Stimulated activated effector memory CD8-positive, alpha-beta T cell treated with anti-CD3 and anti-CD28 coated beads, Interleukin-12 subunit alpha, Interleukin-12 subunit beta, amount 100 ng/mL, for 72 hours (primary cell): ENCODE data around the gene AKR1A1.
A peak's percentile ranks its signal among the peaks of the same experiment; 100 is the strongest.
"Not testable (repeated sequence)": the region's sequence is repeated elsewhere in the genome, so short reads cannot be mapped to it uniquely, and the experiment has no call there.

Experiments
- ATAC-seq: fragments of 150-1000 bp; cut with Tn5 transposase; 2 replicates; pipeline ENCODE4 v1.10.0; 2021
- DNase-seq, 2 donors: peaks; one replicate each; pipeline ENCODE4 v3.0.0; 2021 to 2022; ENCODE audit warnings: low spot score in 2 of 2
- H3K27ac Mint-ChIP-seq: one replicate; pipeline ENCODE4 v1.8.0; 2022; ENCODE audit warnings: mild to moderate bottlenecking, mixed read lengths
- H3K36me3 Mint-ChIP-seq: one replicate; pipeline ENCODE4 v1.8.0; 2022; ENCODE audit warnings: mild to moderate bottlenecking, mixed read lengths
- H3K4me1 Mint-ChIP-seq: one replicate; pipeline ENCODE4 v1.8.0; 2022; ENCODE audit warnings: mixed read lengths
- H3K4me3 Mint-ChIP-seq: one replicate; pipeline ENCODE4 v1.8.0; 2022; ENCODE audit warnings: mild to moderate bottlenecking, mixed read lengths
- H3K9me3 Mint-ChIP-seq: one replicate; pipeline ENCODE4 v1.8.0; 2022; ENCODE audit warnings: mixed read lengths

AKR1A1 gene

DNA sequence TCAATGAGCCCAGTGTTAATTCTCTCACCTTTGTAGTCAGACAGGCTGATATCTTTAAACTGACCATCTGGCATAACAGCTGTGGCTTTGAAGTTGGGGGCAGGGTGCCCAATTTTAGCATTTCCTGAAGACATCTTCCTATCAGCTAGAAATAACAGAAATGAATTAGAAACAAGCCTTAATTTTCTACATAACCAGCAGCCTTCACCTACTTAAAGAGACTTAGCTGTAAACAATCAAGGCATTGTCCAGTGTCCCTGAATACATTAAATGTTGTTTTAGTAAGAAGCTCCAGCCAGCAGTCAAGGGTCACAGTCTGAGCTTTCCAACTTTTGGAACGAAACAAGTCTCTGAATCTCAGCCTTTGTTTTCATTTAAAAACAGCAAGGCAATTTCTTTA is 31.7 kb upstream of the AKR1A1 start:
- H3K9me3 Mint-ChIP-seq = no peaks in the 10 kb centered on the region
- peaks cover 44% of the 10 kb centered on the region for H3K4me1 Mint-ChIP-seq
- peak overlapping the region; percentile 40 for H3K27ac Mint-ChIP-seq
- peaks cover 86% of the 10 kb centered on the region for H3K36me3 Mint-ChIP-seq
- H3K4me3 Mint-ChIP-seq = peak overlapping the region; percentile 96
- ATAC-seq (no peak), DNase-seq (no peak)

GRCh38 chr1:45519774-45520173 is 30.9 kb upstream of the AKR1A1 start:
- ATAC-seq, H3K9me3 Mint-ChIP-seq, DNase-seq: not testable (repeated sequence)
- Mint-ChIP-seq H3K4me1 (peaks cover 44% of the 10 kb centered on the region), H3K36me3 (peaks cover 77% of the 10 kb centered on the region), H3K4me3 (peak overlapping the region; percentile 96), H3K27ac (peak overlapping the region; percentile 97)

GRCh38 chr1:45521413-45522323 is 29.0 kb upstream of the AKR1A1 start, which contains the start of gene PRDX1:
PRDX1 (minus strand) TSS chr1:45521884; CDS start chr1:45519043, 2,841 bp downstream.
- ATAC-seq = peak; percentile 89
- Mint-ChIP-seq H3K9me3 (no peaks in the 10 kb centered on the region), H3K36me3 (peaks cover 58% of the 10 kb centered on the region), H3K4me1 (peaks cover 37% of the 10 kb centered on the region), H3K4me3 (peak within 1 kb of the TSS; percentile 96), H3K27ac (peak within 1 kb of the TSS; percentile 97)
- DNase-seq = peak; percentile 99 to 100

DNA sequence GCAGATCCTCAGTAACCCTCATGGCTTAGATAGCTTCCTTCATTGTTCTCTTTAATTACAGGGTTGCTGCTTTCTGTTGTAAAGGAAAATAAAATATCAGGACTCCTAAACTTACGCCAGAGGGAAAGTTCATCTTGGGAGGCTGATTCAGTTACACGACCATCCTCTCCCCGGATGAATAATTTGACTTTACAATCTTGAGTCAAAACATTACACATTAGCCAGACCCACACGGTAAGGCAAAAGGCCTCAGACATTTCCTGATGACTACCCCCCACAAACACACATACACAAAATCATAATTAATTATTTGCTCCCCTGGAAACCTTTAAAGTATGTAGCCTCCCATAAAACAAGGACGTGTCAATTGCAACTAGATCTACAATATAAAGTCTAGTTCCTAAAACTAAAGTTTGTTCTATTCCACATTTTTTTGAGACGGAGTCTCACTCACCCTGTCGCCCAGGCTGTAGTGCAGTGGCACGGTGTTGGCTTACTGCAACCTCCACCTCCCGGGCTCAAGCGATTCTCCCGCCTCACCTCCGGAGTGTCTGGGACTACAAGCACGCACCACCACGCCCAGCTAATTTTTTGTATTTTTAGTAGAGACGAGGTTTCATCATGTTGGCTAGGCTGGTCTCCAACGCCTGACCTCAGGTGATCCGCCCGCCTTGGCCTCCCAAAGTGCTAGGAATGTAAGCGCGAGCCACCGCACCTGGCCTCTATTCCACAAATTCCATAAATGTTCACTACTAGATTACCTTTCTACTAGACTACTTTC is 28.1 kb upstream of the AKR1A1 start:
- ATAC-seq (peak; percentile 72), DNase-seq (no peak)
- H3K4me1 Mint-ChIP-seq = peaks cover 37% of the 10 kb centered on the region
- peak overlapping the region; percentile 96 for H3K4me3 Mint-ChIP-seq
- H3K9me3 Mint-ChIP-seq = no peaks in the 10 kb centered on the region
- H3K27ac Mint-ChIP-seq = peak overlapping the region; percentile 97
- peaks cover 50% of the 10 kb centered on the region for H3K36me3 Mint-ChIP-seq

GRCh38 chr1:45523516-45523915 is 27.1 kb upstream of the AKR1A1 start:
- not testable (repeated sequence) for DNase-seq, H3K9me3 Mint-ChIP-seq
- Mint-ChIP-seq H3K4me3 (peak overlapping the region; percentile 96), H3K36me3 (peaks cover 40% of the 10 kb centered on the region), H3K27ac (peak overlapping the region; percentile 97), H3K4me1 (peaks cover 35% of the 10 kb centered on the region)
- ATAC-seq = peak; percentile 27

- not testable (repeated sequence) for H3K9me3 Mint-ChIP-seq, ATAC-seq, DNase-seq, H3K4me3 Mint-ChIP-seq, H3K27ac Mint-ChIP-seq
- peaks cover 35% of the 10 kb centered on the region for H3K36me3 Mint-ChIP-seq
- peaks cover 31% of the 10 kb centered on the region for H3K4me1 Mint-ChIP-seq
Measured at GRCh38 chr1:45523975-45524374, 26.7 kb upstream of the AKR1A1 start.

- Mint-ChIP-seq H3K27ac (no peak overlapping the region), H3K9me3 (no peaks in the 10 kb centered on the region), H3K36me3 (peaks cover 13% of the 10 kb centered on the region), H3K4me1 (peaks cover 24% of the 10 kb centered on the region), H3K4me3 (no peak overlapping the region)
- no peak for DNase-seq
- no peak for ATAC-seq
Measured at GRCh38 chr1:45526135-45526644, 24.4 kb upstream of the AKR1A1 start.

DNA sequence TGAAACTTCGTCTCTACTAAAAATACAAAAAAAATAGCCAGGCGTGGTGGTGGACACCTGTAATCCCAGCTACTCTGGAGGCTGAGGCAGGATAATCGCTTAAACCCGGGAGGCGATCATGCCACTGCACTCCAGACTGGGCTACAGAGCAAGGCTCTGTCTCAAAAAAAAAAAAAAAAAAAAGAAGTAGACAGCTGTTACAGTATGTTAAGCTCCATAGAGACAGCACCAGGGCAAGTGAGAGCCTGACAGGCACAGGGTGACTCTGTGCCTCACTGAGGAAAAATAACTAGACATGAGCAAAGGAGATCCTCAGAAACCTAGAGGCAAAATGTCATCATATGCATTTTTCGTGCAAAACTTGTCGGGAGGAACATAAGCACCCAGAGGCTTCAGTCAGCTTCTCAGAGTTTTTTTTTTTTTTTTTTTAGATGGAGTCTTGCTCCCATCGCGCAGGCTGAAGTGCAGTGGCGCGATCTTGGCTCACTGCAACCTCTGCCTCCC is 19.9 kb upstream of the AKR1A1 start:
- no peaks in the 10 kb centered on the region for H3K36me3 Mint-ChIP-seq
- no peak overlapping the region for H3K4me3 Mint-ChIP-seq
- peaks cover 1% of the 10 kb centered on the region for H3K4me1 Mint-ChIP-seq
- ATAC-seq (no peak), DNase-seq (no peak)
- no peaks in the 10 kb centered on the region for H3K9me3 Mint-ChIP-seq
- no peak overlapping the region for H3K27ac Mint-ChIP-seq

DNA sequence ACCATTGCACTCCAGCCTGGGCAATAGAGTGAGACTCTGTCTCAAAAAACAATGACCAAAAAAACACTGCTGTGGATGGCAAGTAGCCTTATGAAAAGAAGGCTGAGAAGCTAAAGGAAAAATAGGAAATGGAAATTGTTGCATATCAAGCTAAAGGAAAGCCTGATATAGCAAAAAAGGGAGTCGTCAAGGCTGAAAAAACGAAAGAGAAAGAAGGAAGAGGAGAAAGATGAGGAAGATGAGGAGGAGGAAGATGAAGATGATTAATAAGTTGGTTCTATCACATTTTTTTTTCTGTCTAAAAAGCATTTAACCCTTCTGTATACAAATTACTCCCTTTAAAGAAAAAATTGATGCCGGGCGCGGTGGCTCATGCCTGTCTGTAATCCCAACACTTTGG is 18.8 kb upstream of the AKR1A1 start:
- H3K4me3 Mint-ChIP-seq = no peak overlapping the region
- H3K4me1 Mint-ChIP-seq = peaks cover 13% of the 10 kb centered on the region
- peak overlapping the region; percentile 26 for H3K27ac Mint-ChIP-seq

GRCh38 chr1:45535988-45536766 is 14.4 kb upstream of the AKR1A1 start:
- no peak overlapping the region for H3K4me3 Mint-ChIP-seq
- peak; percentile 97 for ATAC-seq
- peaks cover under 1% of the 10 kb centered on the region for H3K36me3 Mint-ChIP-seq
- H3K9me3 Mint-ChIP-seq = no peaks in the 10 kb centered on the region
- peaks cover 18% of the 10 kb centered on the region for H3K4me1 Mint-ChIP-seq
- no peak for DNase-seq
- H3K27ac Mint-ChIP-seq = peak overlapping the region; percentile 72

More for the DNA sequence above, 18.8 kb upstream of the AKR1A1 start:
- no peak for DNase-seq
- no peaks in the 10 kb centered on the region for H3K36me3 Mint-ChIP-seq
- ATAC-seq = no peak
- no peaks in the 10 kb centered on the region for H3K9me3 Mint-ChIP-seq

DNA sequence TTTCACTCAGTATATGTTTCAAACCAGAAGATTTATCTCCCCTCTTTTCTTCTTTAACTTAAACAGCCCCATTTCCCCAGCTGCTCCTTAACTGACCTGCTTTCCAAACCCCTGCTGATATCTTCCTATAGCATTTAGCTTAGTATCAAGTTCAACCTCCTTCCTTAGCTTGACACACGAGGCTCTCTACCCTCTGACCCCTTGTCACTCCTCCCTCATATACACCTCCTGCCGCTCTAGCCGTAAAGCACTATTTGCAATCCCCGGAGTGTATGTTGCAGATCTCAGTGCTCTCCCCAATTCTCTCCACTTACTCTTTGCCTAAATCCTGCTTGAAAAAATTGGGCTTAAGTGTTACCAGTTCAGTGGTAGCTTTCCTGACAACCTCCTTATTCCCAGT is 13.7 kb upstream of the AKR1A1 start:
- H3K4me1 Mint-ChIP-seq = peaks cover 18% of the 10 kb centered on the region
- ATAC-seq (no peak), DNase-seq (no peak)
- H3K36me3 Mint-ChIP-seq = peaks cover 6% of the 10 kb centered on the region
- no peaks in the 10 kb centered on the region for H3K9me3 Mint-ChIP-seq
- H3K27ac Mint-ChIP-seq = no peak overlapping the region
- H3K4me3 Mint-ChIP-seq = no peak overlapping the region

- H3K36me3 Mint-ChIP-seq = peaks cover 6% of the 10 kb centered on the region
- no peak for DNase-seq
- ATAC-seq = no peak
- peak overlapping the region; percentile 44 for H3K27ac Mint-ChIP-seq
- no peak overlapping the region for H3K4me3 Mint-ChIP-seq
- peaks cover 43% of the 10 kb centered on the region for H3K4me1 Mint-ChIP-seq
- H3K9me3 Mint-ChIP-seq = no peaks in the 10 kb centered on the region
Measured at GRCh38 chr1:45541193-45541592, 9.4 kb upstream of the AKR1A1 start.

- ATAC-seq (no peak), DNase-seq (no peak)
- H3K27ac Mint-ChIP-seq = no peak overlapping the region
- H3K4me3 Mint-ChIP-seq = no peak overlapping the region
- H3K36me3 Mint-ChIP-seq = peaks cover 6% of the 10 kb centered on the region
- H3K9me3 Mint-ChIP-seq = no peaks in the 10 kb centered on the region
- peaks cover 31% of the 10 kb centered on the region for H3K4me1 Mint-ChIP-seq
Measured at GRCh38 chr1:45542591-45542990, 8.0 kb upstream of the AKR1A1 start.

DNA sequence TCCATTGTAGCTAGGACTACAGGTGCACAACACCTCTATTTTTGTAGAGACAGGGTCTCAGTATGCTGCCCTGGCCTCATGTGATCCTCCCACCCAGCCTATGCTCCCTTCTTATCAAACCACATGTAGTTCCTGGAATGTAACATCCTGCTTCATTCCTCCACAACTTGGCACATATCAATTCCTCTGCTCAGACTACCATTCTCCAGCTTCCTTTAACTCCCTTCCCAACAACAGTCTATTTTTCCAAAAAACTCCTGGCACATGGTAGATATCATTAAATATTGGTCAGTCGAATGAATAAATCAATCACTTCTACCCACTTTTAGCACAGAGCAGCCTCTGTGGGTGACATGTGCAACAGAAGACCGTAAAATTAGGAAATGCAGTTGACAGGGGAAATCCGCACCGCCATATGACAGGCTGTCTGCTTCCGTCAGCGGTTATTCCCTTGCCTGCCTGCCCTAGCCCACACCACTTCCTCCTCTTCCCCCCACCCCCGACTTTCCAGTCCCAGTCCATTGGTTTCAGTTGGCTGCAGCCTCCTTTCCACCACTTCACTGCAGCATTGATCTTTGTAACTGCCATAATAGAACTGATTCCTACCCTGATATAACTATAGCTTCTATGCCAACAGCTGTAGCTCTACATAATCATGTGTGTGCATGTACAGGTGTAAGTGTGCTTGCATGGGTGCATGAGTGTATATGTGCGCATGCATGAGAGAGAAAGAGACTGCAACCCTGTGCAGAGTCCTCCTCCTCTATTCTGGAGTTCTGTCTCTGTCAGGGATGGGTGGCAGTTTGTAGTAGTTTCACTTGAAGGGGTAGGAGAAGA is 6.8 kb upstream of the AKR1A1 start:
- DNase-seq = peak; percentile 42 to 79
- peak overlapping the region; percentile 6 for H3K27ac Mint-ChIP-seq
- peak; percentile 94 for ATAC-seq
- peaks cover 6% of the 10 kb centered on the region for H3K36me3 Mint-ChIP-seq
- peak overlapping the region; percentile 51 for H3K4me3 Mint-ChIP-seq
- no peaks in the 10 kb centered on the region for H3K9me3 Mint-ChIP-seq
- H3K4me1 Mint-ChIP-seq = peaks cover 31% of the 10 kb centered on the region
